ENCODE measurements around the gene OR4D2. TPM values are rescaled to one million over a fixed set of nuclear protein-coding genes. Genes with fewer than 3 reads are reported as not detected.

OR4D2 gene
- polyA plus RNA-seq, 4 donors = not detected

DNA sequence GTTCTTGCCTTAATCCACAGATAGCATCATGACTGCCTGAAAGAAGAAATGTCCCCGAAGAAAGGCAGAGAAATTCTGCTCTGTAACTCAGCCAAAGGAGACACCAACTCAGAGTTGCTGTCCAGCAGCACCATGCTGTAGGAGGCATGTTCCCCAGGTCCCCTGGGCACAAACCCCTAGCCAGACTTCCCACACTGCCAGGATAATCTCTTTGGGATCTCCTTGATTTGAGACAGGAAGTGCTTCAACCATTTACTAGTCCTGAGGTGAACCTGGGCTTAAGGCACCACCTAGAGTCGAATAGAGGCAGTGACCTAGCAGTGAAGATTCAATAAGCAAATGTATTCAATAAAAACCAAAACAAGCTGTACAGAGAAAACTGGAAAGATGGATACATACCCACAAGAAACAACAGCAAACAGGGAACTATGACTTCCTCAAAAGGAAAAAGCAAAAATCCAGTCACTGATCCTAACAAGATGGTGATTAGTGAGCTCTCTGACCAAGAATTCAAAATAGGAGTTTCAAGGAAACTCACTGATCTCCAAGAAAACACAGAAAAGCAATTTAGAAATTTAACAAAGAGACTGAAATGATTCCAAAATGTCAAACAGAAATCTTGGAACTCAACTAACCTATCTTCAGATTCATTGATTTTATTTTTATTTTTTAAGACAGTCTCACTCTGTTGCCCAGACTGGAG lies 5.7 kb downstream of the OR4D2 start:
- no peak for DNase-seq (ENCODE audit: low read depth in 4 of 4, low spot score in 2 of 4)

GRCh38 chr17:58174871-58175270 lies 8.1 kb downstream of the OR4D2 start:
- DNase-seq (ENCODE audit: low read depth in 4 of 4, low spot score in 2 of 4) = no peak

DNA sequence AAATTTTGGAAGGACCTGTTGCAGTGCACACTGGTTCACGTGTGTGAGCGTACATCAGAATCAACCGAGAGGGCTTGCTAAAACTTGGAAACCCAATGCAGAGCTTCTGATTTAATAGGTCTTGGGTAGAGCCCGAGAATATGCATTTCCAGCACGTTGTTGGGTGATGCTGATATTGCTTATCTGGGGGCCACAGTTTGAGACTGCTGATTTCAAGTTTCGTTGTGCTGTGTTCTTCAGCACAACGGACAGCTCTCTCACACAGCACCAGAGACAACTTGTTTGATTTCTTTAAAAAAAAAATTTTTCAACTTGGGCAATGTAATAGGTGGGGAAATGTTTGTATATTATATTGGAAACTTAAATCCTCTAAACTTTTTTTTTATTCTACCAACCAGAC lies 9.4 kb downstream of the OR4D2 start:
- no peak for DNase-seq (ENCODE audit: low read depth in 4 of 4, low spot score in 2 of 4)

DNA sequence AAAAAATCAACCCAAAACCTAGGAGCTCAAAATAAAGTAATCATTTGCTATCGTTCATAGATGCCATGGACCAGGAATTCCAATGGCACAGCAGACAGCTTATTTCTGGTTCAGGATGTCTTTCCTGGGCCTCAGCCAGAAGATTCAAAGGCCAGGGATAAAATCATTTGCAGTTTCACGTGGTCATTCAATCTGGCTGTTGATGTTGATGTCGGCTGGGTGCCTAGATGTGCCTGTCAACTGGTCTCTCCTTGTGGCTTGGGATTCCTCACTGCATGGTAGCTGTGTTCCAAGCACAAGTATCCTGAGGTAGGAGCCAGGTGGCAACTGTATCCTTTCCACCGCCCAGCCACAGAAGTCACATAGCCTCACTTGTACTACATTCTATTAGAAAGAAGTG lies 15.0 kb downstream of the OR4D2 start:
- DNase-seq (ENCODE audit: low read depth in 4 of 4, low spot score in 2 of 4) = no peak

DNA sequence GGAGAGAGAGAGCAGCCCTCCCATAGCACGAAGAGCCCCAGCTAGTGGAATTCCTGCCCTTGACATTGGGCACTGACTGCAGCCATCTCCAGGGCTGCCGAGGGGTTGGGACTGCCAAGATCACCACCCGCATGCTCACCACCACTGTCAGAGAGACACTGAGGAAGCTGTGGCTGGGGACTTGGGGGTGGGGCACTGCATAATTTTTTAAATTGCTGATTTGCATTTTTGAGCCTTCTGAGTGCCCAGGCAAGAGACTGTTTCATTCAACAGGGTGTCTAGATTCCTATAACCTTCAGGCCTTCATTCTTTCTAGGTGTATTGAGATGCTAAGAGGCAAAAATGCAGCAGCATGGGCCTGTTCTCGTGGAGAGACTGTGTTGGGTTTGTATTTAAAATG lies 16.7 kb downstream of the OR4D2 start:
- DNase-seq (ENCODE audit: low read depth in 4 of 4, low spot score in 2 of 4) = no peak

- DNase-seq (ENCODE audit: low read depth in 4 of 4, low spot score in 2 of 4) = no peak
Observed at GRCh38 chr17:58184308-58184985, 17.7 kb downstream of the OR4D2 start.

DNA sequence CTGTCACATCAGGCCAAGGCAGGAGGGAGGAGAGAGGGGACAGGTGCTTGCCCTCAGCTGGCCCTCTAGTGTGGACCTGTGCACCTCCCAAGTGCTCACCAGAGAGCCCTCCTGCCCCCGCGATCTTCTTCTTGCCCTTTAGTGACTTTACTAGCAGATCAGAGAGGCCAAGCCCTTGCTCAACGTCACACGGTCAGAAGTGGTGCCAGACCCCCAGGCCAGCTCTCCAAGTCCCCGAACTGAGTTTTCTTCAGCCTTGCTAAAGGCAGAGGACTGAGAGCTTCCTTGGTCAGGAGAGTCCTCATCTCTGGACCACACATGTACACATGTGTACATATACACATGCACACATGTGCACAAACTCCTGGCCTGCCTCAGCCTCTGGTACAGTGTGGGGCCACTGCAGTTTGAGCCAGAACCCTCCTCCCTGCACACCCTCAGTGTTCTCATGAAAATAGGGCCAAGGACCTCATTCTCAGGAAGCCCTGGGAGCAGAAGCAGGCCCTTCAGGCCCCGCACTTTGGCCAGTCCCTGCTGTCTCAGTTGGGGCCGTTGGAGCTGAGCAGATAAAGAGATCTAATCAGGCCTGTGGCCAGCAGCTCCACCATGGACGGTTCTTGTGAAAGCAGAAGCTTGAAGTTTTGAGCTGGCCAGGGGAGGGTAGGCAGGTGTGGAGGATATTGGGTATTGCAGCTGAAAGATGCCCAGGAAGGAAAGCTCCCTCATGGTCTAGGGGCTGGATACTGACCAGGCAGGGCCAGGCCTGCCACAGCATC lies 18.4 kb downstream of the OR4D2 start:
- DNase-seq (ENCODE audit: low read depth in 4 of 4, low spot score in 2 of 4) = no peak

- no peak for DNase-seq (ENCODE audit: low read depth in 4 of 4, low spot score in 2 of 4)
Observed at GRCh38 chr17:58186591-58186990, 19.8 kb downstream of the OR4D2 start.

DNA sequence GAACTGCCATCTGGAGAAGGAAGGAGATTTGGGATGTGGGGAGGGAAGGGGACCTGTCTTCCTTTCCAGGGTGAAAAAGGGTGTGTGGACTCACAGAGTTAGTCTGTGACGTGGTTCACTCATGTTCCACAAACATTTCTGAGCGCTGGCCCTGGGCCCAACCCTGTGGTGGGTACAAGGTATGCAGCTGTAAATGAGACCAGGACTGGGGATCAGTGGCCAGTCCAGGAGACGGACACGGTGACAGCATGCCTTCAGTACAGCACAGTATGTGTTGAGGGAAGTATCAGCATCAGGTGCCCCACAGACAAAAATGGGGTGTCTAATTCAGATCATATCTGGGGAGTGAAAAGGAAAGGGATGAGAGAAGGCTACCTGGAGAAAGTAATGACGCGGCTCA lies 20.3 kb downstream of the OR4D2 start:
- no peak for DNase-seq (ENCODE audit: low read depth in 4 of 4, low spot score in 2 of 4)

DNA sequence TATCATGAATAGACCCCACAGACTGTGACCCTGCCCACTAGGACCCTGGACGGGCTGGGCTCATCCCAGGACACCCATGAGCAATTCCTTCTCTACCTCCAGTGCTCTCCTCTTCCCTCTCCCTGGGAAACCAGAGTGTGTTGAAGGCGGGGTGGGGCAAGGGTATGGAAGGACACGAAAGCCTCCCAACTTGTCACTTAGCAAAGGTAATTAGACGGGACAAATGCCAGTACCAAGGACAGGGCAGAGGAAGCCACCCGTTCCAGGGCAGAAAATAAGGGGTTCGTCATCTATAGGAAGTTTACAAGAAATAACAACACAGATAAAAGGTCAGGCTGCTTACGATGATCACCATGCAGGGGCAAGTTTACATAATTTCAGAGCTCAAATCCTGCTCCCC lies 20.9 kb downstream of the OR4D2 start:
- no peak for DNase-seq (ENCODE audit: low read depth in 4 of 4, low spot score in 2 of 4)

- DNase-seq (ENCODE audit: low read depth in 4 of 4, low spot score in 2 of 4) = no peak
Observed at GRCh38 chr17:58189436-58190146, 22.8 kb downstream of the OR4D2 start.

- no peak for DNase-seq (ENCODE audit: low read depth in 4 of 4, low spot score in 2 of 4)
Observed at GRCh38 chr17:58191241-58191896, 24.6 kb downstream of the OR4D2 start.

GRCh38 chr17:58192612-58193011 lies 25.8 kb downstream of the OR4D2 start, which contains the start of gene EPX:
EPX (plus strand) TSS chr17:58192726; CDS start chr17:58192847, 121 bp downstream.
- no peak for DNase-seq (ENCODE audit: low read depth in 4 of 4, low spot score in 2 of 4)

GRCh38 chr17:58193641-58194255 lies 27.0 kb downstream of the OR4D2 start:
- no peak for DNase-seq (ENCODE audit: low read depth in 4 of 4, low spot score in 2 of 4)

DNA sequence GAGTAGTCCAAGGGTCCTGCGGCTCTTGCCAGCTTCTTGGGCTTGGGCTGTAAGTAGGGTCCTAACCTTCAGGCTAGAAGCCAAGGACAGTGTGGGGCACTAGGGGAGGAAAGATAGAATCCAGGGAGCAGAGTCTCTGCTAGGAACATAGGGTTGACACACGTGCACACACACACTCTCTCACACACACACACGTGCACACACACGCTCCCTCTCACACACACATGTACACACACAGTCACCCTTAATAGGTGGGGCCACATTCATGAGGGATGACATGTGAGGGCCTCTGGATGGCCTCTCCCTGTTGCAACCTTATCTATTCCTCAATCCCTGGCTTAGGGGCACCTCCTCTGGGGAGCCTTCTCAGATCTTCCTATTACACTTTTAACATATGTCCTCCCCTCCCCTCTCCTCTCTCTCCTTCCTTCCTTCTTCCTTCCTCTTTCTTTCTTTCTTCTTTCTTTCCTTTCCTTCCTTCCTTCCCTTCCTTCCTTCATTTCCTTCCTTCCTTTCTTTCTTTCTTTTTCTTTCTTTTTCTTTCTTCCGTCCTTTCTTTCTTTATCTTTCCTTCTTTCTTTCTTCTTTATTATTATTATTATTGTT lies 28.8 kb downstream of the OR4D2 start:
- DNase-seq (ENCODE audit: low read depth in 4 of 4, low spot score in 2 of 4) = no peak

DNA sequence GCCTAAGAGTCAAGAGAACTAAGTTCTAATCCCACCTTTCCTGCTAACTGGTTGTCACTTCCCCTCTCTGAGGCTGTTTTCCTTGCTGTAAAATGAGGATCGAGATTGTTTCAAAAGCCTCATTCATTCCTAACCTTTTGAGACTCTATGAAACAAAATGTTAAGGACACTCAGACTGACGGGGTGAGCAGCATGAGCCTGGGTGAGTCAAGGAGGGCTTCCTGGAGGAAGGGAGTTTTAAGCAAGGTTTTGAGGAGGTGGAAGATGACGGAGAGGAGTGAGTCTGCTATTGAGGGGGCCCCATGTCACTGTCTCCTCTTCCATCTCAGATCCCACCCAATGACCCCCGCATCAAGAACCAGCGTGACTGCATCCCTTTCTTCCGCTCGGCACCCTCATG lies 29.8 kb downstream of the OR4D2 start:
- no peak for DNase-seq (ENCODE audit: low read depth in 4 of 4, low spot score in 2 of 4)

DNA sequence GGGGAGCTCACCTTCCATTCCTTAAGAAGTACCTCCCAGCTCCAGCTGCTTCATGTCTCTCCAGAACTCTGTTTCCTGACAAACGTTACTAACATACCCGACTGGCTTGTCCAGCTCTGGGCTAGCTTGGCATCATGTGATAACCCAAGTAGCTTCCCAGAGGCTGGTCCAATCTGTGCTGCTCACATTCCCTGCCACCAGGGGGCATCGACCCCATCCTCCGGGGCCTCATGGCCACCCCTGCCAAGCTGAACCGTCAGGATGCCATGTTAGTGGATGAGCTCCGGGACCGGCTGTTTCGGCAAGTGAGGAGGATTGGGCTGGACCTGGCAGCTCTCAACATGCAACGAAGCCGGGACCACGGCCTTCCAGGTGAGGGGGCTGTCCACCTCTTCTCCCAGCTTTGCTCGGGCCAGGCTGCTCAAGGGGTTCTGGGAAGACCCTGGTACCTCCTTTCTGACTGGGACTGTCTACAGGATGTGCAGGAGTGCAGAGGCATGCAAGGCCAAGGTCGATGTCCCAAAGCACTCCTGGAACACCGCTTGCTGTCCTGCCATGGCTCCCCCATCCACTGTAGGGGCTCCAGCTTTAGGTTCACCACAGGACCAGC lies 33.3 kb downstream of the OR4D2 start:
- DNase-seq (ENCODE audit: low read depth in 4 of 4, low spot score in 2 of 4) = no peak

DNA sequence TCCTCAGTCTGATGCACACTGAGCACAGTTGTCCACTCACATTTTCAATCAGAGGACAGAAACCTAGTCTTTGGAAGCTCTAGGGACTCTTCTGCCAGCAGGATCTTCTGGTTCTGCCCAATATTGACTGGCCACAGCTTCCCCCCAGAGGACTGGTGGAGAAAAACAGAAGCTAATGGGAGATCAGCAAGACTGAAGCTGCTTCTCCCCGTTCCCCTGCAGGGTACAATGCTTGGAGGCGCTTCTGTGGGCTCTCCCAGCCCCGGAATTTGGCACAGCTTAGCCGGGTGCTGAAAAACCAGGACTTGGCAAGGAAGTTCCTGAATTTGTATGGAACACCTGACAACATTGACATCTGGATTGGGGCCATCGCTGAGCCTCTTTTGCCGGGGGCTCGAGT lies 36.1 kb downstream of the OR4D2 start:
- no peak for DNase-seq (ENCODE audit: low read depth in 4 of 4, low spot score in 2 of 4)

DNA sequence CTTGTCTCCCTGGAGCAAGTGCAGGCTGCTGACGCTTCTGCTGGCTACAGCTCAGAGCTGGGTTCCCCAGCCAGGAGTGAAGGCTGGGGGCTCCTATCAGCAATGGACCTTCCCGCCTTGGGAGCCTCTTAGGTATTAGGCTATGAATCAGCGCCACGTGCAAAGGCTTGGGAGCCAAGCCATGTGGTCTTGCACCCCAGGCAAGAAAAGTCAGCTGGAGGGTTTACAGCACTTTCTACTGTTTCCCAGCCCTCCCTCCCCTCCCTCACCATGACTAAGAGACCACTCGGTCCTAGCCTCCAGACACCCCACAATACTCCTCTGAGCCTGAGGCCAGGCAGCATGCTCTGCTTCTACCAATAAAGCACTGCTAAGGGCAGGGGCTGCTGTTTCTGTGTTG lies 38.0 kb downstream of the OR4D2 start:
- DNase-seq (ENCODE audit: low read depth in 4 of 4, low spot score in 2 of 4) = no peak

All from left renal cortex interstitium (tissue), 4 donors.